Astrocyte (in vitro differentiated cells and primary cell): Measurements from ENCODE around the gene NHLRC3. TPM values are rescaled to one million over a fixed set of nuclear protein-coding genes. Genes with fewer than 3 reads are reported as not detected.

Experiments
- DNase-seq: peaks from one replicate; pipeline ENCODE4 v3.0.0-alpha.2; 2010; ENCODE audit warnings: low read depth
- FAIRE-seq: peaks from 2 replicates; lab custom pipeline; 2011; peaks lifted over from hg19 to GRCh38; lab: Jason Lieb, UNC
- H2AFZ ChIP-seq: 2 replicates; pipeline ENCODE4 v1.6.0; 2012; ENCODE audit warnings: low read depth, low read length, inconsistent platforms
- H3K27ac ChIP-seq: 2 replicates; pipeline ENCODE4 v1.5.1; 2011; ENCODE audit warnings: low read depth, low read length, inconsistent platforms
- H3K27me3 ChIP-seq: 2 replicates; pipeline ENCODE4 v1.6.0; 2011; ENCODE audit warnings: low read length, inconsistent platforms; ENCODE audit not compliant: insufficient read depth
- H3K36me3 ChIP-seq: 2 replicates; pipeline ENCODE4 v1.5.1; 2011; ENCODE audit warnings: low read length, inconsistent platforms; ENCODE audit not compliant: insufficient read depth
- H3K4me1 ChIP-seq: 2 replicates; pipeline ENCODE4 v1.5.1; 2011; ENCODE audit warnings: low read length, inconsistent platforms; ENCODE audit not compliant: insufficient read depth
- H3K4me2 ChIP-seq: 2 replicates; pipeline ENCODE4 v1.6.0; 2012; ENCODE audit warnings: low read length, inconsistent platforms
- H3K4me3 ChIP-seq: 2 replicates; pipeline ENCODE4 v1.5.1; 2011; ENCODE audit warnings: low read depth, mild to moderate bottlenecking, low read length, inconsistent platforms; ENCODE audit not compliant: insufficient read depth
- H3K79me2 ChIP-seq: 2 replicates; pipeline ENCODE4 v1.6.0; 2012; ENCODE audit warnings: mild to moderate bottlenecking, low read length, inconsistent platforms; ENCODE audit not compliant: insufficient read depth
- H3K9ac ChIP-seq: 2 replicates; pipeline ENCODE4 v1.6.0; 2012; ENCODE audit warnings: mild to moderate bottlenecking, low read length, inconsistent platforms
- H3K9me3 ChIP-seq: 2 replicates; pipeline ENCODE4 v1.5.1; 2012; ENCODE audit warnings: low read depth, mild to moderate bottlenecking, low read length, inconsistent platforms; ENCODE audit not compliant: insufficient read depth
- H4K20me1 ChIP-seq: 2 replicates; pipeline ENCODE4 v1.6.0; 2012; ENCODE audit warnings: low read length, inconsistent platforms; ENCODE audit not compliant: insufficient read depth
- H3K27ac Mint-ChIP-seq: one replicate; pipeline ENCODE4 v1.8.0; 2021; ENCODE audit warnings: mild to moderate bottlenecking, mixed read lengths; ENCODE audit not compliant: unreplicated experiment
- H3K27me3 Mint-ChIP-seq: one replicate; pipeline ENCODE4 v1.8.0; 2021; ENCODE audit warnings: low read depth, mixed read lengths; ENCODE audit not compliant: unreplicated experiment
- H3K36me3 Mint-ChIP-seq: one replicate; pipeline ENCODE4 v1.8.0; 2021; ENCODE audit warnings: low read depth, mixed read lengths; ENCODE audit not compliant: unreplicated experiment
- H3K4me1 Mint-ChIP-seq: one replicate; pipeline ENCODE4 v1.8.0; 2021; ENCODE audit warnings: low read depth, mixed read lengths; ENCODE audit not compliant: unreplicated experiment
- H3K4me3 Mint-ChIP-seq: one replicate; pipeline ENCODE4 v1.8.0; 2021; ENCODE audit warnings: mild to moderate bottlenecking, moderate library complexity, mixed read lengths; ENCODE audit not compliant: unreplicated experiment
- H3K9me3 Mint-ChIP-seq: one replicate; pipeline ENCODE4 v1.8.0; 2021; ENCODE audit warnings: mild to moderate bottlenecking, mixed read lengths; ENCODE audit not compliant: unreplicated experiment
- CTCF ChIP-seq: IDR thresholded peaks from 2 replicates; pipeline ENCODE4 v1.5.1; 2011; ENCODE audit warnings: low read depth, mild to moderate bottlenecking, inconsistent platforms, low read length, moderate library complexity; ENCODE audit not compliant: insufficient read depth
- EZH2 ChIP-seq: IDR thresholded peaks from 2 replicates; pipeline ENCODE4 v1.6.1; 2012; ENCODE audit warnings: mild to moderate bottlenecking, low read length, inconsistent platforms; ENCODE audit not compliant: insufficient read depth
- total RNA-seq: library from RNA; stranded (reverse); gene quantifications from 2 replicates; pipeline ENCODE4 v1.2.1, GENCODE V29; 2021

The NHLRC3 gene
- total RNA-seq, 1 donor from 2014 or later = 8.2 TPM

- Histone ChIP-seq H3K4me1 (no peaks in the 10 kb centered on the region), H3K4me2 (no peak overlapping the region), H3K9ac (no peak overlapping the region), H3K36me3 (no peaks in the 10 kb centered on the region), H2AFZ (no peak overlapping the region), H4K20me1 (no peaks in the 10 kb centered on the region), H3K27ac (no peak overlapping the region), H3K27me3 (peaks cover 2% of the 10 kb centered on the region), H3K79me2 (no peaks in the 10 kb centered on the region), H3K4me3 (no peak overlapping the region), H3K9me3 (no peaks in the 10 kb centered on the region)
- H3K36me3 Mint-ChIP-seq = no peaks in the 10 kb centered on the region
- no peak overlapping the region for H3K27ac Mint-ChIP-seq
- H3K4me1 Mint-ChIP-seq = no peaks in the 10 kb centered on the region
- H3K9me3 Mint-ChIP-seq = no peaks in the 10 kb centered on the region
- H3K27me3 Mint-ChIP-seq = no peaks in the 10 kb centered on the region
- no peak overlapping the region for H3K4me3 Mint-ChIP-seq
- no peak for DNase-seq
- TF ChIP-seq EZH2 (no peak), CTCF (no peak)
- no peak for FAIRE-seq
Measured at GRCh38 chr13:39095500-39095899, 57.2 kb downstream of the NHLRC3 start.

- Histone ChIP-seq H4K20me1 (no peaks in the 10 kb centered on the region), H3K4me3 (no peak overlapping the region), H3K27me3 (peaks cover 2% of the 10 kb centered on the region), H3K9me3 (no peaks in the 10 kb centered on the region), H3K4me2 (no peak overlapping the region), H3K4me1 (no peaks in the 10 kb centered on the region), H3K36me3 (no peaks in the 10 kb centered on the region), H3K79me2 (no peaks in the 10 kb centered on the region), H3K9ac (no peak overlapping the region), H3K27ac (no peak overlapping the region), H2AFZ (no peak overlapping the region)
- no peak overlapping the region for H3K27ac Mint-ChIP-seq
- DNase-seq (no peak), FAIRE-seq (no peak)
- no peak for TF ChIP-seq EZH2
- no peak for TF ChIP-seq CTCF
- no peak overlapping the region for H3K4me3 Mint-ChIP-seq
- H3K27me3 Mint-ChIP-seq = no peaks in the 10 kb centered on the region
- no peaks in the 10 kb centered on the region for H3K36me3 Mint-ChIP-seq
- H3K9me3 Mint-ChIP-seq = no peaks in the 10 kb centered on the region
- no peaks in the 10 kb centered on the region for H3K4me1 Mint-ChIP-seq
Measured at GRCh38 chr13:39099231-39099630, 61.0 kb downstream of the NHLRC3 start.

Other genes starting within 250 kb of the NHLRC3 start
- not detected in 2 replicates for gene STOML3, start 47.6 kb upstream of the NHLRC3 start, total RNA-seq
- gene PROSER1, start 367 bp upstream of the NHLRC3 start, total RNA-seq = 26.7 and 35.3 TPM in 2 replicates